ENCODE measurements around the gene FN3KRP.
A peak's percentile ranks its signal among the peaks of the same experiment; 100 is the strongest.

FN3KRP gene

DNA sequence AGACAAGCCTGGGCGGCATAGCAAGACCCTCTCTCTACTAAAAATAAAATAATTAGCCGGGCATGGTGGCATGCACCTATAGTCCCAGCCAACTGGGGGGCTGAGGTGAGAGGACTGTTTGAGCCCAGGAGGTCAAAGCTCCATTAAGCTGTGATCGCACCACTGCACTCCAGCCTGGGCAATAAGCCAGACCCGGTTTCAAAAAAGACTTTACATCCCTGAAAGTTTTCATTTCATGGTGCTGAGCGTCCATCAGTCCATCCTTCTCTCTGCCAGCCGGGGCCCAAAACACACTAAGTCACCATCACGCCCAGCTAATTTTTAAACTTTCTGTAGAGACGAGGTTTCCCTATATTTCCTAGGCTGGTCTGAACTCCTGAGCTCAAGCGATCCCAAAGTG, 28.6 kb upstream of the FN3KRP start:
- DNase-seq, result no peak

- no peak for DNase-seq
These were observed 27.4 kb upstream of the FN3KRP start for GRCh38 chr17:82689077-82689476.

GRCh38 chr17:82690786-82691489, 25.6 kb upstream of the FN3KRP start:
- no peak for DNase-seq

DNA sequence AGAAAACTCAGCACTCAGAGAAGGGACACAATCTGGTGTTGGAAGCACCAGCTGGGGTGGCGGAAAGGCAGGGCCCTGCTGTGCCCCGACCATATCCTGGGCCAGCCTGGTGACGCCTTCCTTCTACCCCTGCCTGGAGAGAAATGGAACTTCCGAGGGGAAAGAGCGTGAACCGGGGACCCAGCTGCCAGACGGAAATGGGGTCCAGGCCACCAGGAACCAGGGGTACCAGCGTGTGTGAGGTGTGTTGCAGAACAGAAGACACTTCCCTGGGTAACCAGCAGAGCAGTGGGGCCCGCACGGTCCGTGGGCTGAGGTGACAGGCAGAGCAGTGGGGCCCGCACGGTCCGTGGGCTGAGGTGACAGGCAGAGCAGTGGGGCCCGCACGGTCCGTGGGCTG, 24.8 kb upstream of the FN3KRP start:
- DNase-seq, result no peak

DNA sequence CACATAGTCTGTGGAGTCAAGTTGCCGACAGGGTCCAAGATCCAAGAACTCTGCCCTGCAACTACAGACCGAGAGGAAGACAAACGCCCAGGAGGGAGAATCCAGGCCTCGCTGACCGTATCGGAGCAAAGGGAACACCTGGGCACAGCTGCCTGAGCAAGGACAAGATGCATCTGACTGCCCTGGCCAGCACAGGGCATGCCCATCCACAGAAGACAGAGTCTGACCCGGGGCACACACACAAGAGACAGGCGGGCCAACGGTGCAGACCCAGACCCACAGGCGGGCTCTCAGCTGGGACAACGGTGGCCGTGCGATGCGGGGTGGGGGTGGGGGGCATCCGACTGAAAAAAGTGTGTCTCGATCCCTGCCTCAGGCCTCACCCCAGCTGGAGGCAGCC, 24.2 kb upstream of the FN3KRP start:
- DNase-seq, result no peak

DNA sequence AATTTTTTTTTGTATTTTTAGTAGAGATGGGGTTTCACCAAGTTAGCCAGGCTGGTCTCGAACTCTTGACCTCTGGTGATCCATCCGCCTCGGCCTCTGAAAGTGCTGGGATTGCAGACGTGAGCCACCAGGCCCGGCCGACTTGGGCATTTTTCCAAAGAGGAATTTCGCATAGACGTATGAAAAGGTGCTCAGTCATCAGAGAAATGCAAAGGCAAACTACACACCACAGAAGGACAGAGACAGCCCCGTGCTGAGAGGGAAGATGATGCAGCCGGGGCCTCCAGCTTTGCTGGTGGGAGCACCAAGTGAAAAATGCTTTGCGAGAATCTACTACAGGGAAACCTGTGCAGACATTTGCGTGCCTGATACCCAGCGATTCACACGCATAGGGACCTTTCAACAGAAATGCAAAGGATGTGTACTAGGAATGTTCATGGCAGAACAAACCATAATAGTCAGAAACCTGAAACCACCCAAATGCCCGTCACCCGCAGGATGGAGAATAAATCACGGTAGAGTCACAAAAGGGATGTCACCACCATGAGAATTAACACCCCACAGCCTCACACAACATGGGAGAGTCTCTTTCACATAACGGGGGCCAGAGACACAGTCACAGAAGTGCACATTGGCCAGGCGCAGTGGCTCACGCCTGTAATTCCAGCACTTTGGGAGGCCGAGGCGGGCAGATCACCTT, 23.2 kb upstream of the FN3KRP start:
- no peak for DNase-seq

GRCh38 chr17:82694647-82695046, 21.9 kb upstream of the FN3KRP start:
- DNase-seq, result no peak

- DNase-seq, result no peak
These were observed 20.2 kb upstream of the FN3KRP start for GRCh38 chr17:82696259-82696658.

- DNase-seq, result no peak
These were observed 19.3 kb upstream of the FN3KRP start for GRCh38 chr17:82696916-82697807.

DNA sequence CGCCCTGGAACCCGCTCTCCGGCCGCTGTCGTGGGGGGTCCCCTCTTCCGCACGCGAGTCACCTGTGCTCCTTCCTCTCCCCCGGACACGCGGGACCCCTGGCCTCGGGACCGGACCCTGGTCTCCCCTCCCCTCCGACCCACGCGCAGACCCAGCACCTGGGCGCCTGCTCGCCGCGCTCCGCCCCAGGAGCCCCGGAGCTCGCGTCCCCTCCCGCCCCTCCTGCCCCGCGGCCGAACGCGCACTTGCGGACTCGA, 18.8 kb upstream of the FN3KRP start:
- DNase-seq, result no peak

- peak; percentile 99 for DNase-seq
These were observed 18.2 kb upstream of the FN3KRP start, which contains the start of gene RAB40B for GRCh38 chr17:82698065-82698973. TSS of gene RAB40B (minus strand) at chr17:82698698. CDS start at chr17:82698596, 102 bp downstream.

DNA sequence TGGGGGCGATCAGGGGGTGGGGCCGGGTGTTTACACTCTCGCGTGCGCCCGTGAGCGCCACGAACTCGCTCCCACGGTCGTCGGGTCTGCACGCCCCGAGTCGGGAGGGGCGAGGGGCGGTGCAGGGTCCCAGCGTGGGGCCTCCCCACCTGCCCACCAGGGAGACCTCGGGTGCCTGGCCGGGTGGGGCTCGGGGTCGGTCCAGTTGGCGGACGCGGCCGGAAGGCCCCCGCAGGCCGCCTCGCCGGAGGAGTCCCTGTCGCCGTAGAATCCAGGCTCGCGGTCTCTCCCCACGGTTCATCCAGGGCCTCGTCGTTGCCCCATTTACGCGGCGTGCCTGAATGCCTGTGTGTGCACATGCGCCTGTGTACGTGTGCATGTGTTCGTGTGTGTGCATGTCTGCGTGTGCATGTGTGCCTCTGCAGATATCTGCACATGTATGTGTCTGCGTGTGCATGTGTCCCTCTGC, 17.5 kb upstream of the FN3KRP start:
- DNase-seq, result no peak

DNA sequence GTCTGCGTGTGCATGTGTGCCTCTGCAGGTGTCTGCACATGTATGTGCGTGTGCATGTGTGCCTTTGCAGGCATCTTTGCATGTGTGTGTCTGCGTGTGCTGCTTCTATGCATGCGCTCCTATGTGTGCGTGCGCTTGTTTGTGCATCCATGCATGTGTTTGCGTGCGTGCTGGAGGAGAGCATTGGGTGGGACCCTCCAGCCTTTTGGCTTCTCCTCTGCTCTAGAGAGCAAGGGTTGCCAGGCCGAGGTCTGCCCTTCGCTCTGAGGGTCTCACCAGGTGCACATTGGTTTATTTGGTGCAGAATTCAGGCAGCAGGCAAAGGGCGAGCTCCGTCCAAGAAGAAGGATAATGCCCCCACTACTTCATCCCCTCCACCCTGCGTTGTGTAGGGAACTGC, 17.0 kb upstream of the FN3KRP start:
- no peak for DNase-seq

- DNase-seq, result peak; percentile 11 to 59
These were observed 14.1 kb upstream of the FN3KRP start for GRCh38 chr17:82702231-82702927.

GRCh38 chr17:82703036-82703745, 13.3 kb upstream of the FN3KRP start:
- no peak for DNase-seq

DNA sequence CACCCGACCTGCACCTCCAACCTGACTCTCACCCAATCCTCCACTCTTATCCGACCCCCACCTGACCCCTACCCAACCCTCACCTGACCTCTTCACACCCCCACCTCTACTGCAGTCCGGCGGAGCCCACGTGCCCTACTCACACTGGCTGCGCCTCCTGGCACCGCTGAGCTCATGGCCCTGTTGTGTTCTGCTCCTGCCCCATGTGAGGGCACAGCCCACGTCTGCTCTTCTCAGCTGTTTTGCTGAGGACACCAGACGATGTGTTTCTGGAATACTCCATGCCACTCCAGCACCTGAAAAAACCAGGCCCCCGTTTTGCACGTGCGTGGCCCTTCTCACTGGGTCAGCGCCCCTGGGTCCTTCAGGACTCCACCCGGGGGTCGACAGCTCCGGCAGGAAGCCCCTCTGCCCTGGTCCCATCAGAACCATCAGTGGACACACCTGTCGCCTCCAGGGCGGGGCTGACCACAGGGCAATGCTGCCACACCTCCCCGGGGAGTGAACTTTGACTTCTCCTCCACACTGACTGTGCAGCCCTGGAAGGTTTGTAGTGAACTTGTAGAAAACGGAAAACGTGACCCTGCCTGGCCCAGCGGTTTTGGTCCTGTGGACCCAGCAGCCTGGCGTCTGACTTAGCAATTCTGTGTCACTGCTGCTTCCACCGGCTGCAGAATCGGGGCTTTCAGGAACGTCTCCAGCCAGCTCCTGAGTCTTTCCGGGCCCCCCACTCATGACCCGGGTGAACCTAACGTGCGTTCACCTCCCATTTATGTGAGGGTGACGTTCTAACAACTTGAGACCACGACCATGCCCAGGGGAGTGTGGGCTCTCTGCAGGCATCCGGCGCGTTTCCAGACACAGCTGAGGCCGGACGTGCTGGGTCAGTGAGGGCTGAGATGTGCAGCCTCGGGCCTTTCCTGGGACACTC, 12.3 kb upstream of the FN3KRP start:
- DNase-seq, result no peak

GRCh38 chr17:82704886-82705285, 11.6 kb upstream of the FN3KRP start:
- DNase-seq, result no peak

DNA sequence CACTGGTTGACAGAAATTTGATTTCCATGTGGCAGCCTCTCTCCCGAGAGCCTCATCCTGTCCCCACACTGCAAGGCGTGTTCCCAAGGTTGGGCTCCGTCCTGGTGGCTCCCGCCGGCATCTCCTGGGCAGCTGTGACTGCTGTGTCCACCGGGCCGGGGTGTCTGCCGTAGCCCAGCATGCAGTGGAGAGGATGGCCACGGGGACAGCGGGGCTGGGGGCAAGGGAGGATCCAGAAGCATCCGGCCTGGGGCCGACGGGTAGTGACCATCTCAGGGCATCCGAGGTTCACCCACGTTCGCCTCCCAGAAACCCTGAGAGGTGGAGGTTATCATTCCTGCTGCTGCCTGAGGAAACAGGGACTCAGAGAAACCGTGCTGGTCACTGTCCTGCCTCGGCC, 10.8 kb upstream of the FN3KRP start:
- no peak for DNase-seq

DNA sequence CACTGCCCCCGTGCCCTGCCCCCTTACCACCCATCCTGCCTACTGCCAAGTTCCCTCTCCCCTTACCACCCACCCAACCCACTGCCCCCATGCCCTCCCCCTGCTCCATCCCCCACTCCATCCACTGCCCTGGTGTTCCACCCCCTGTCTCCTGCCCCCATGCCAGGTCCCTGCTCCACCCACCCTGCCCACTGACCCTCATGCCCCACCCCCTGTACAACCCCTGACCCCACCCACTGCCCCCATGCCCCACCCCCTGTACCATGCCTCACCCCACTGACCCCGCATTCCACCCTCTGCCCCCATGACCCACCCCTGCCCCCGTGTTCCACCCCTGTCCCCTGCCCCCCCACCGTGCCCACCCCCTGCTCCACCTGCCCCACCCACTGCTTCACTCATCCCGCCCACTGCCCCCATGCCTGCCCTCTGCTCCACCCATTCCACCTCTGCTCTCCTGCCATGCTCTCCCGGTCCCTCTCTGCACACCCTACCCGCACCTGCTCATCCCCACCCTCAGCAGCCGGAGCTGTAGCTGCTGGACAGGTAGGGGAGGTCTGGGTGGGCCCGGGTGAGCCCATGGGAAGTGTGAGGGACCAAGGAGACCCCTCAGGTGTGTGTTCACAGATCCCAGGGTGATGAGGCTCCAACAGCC, 7.4 kb upstream of the FN3KRP start:
- DNase-seq, result no peak
